Posterior vena cava (tissue), 2 donors: Measurements from ENCODE around the gene KARS1. TPM values are rescaled to one million over a fixed set of nuclear protein-coding genes. Genes with fewer than 3 reads are reported as not detected.

Experiments used
- DNase-seq: peaks from one replicate; pipeline ENCODE4 v3.0.0-alpha.2; 2020; ENCODE audit warnings: low spot score
- intact Hi-C, 2 donors: fragments of 100-400 bp; cut with DNase I; formaldehyde crosslinking; loops; one replicate each; pipeline versions ENCODE4 v1.14.1 to v1.14.2; 2022 to 2023
- long read RNA-seq, 2 donors: library from polyadenylated mRNA; unstranded; transcript quantifications; one replicate each; pipeline ENCODE4 v2.0.0, GENCODE V29; 2020 to 2021
- total RNA-seq, 2 donors: library from RNA; stranded (reverse); fragmentation: NEBNext Ultra II Directional; extraction: Animal tissue kit (Norgen Biotek cat#: 25700); gene quantifications; one replicate each; pipeline ENCODE4 v1.2.1, GENCODE V29; 2021
- donor health status: DM: yes; HTN: yes; CAD: no.
- donor health status: DM: yes; HTN: yes; CAD: no.

KARS1 gene
- total RNA-seq: 10 to 100 TPM; 67.6 to 75.0 TPM
- long read RNA-seq, donor 1, transcript KARS-201 (14 exons, 2,005 nt): major isoform, 22 of 28 reads
- long read RNA-seq, donor 1, partial matches to known transcripts: 4 of 28 reads
- long read RNA-seq, donor 1, other reads (novel, unspliced or antisense): 0 of 28 reads
- long read RNA-seq, donor 2, transcript KARS-202 (15 exons, 2,421 nt): minor isoform, 16 of 214 reads
- long read RNA-seq, donor 2, transcript KARS-201 (14 exons, 2,005 nt): major isoform, 160 of 214 reads
- long read RNA-seq, donor 2, partial matches to known transcripts: 17 of 214 reads
- long read RNA-seq, donor 2, other reads (novel, unspliced or antisense): 21 of 214 reads

GRCh38 chr16:75647492-75648264 lies at the start of gene KARS1, which contains the start of gene TERF2IP:
Gene KARS1, minus strand, starts transcription at chr16:75647665. Its CDS starts 26 bp downstream, at chr16:75647639.
Gene TERF2IP, plus strand, starts transcription at chr16:75647773. Its CDS starts 110 bp downstream, at chr16:75647883.
- intact Hi-C loops: no loop called here

GRCh38 chr16:75695708-75696107 lies 48.2 kb upstream of the KARS1 start:
- no peak for DNase-seq
- intact Hi-C loops: no loop called here

More at GRCh38 chr16:75647492-75648264, at the start of gene KARS1, which contains the start of gene TERF2IP:
- peak; percentile 98 for DNase-seq

- no peak for DNase-seq
- intact Hi-C loops: no loop called here
Observed at GRCh38 chr16:75687361-75687760, 39.9 kb upstream of the KARS1 start.

- intact Hi-C loops: no loop called here
- no peak for DNase-seq
Observed at GRCh38 chr16:75682308-75682707, 34.8 kb upstream of the KARS1 start.

GRCh38 chr16:75679366-75679765 lies 31.9 kb upstream of the KARS1 start:
- DNase-seq: no peak

GRCh38 chr16:75676909-75677308 lies 29.4 kb upstream of the KARS1 start, which contains the start of gene CPHXL2:
Gene CPHXL2, minus strand, starts transcription at chr16:75677009. Its CDS starts 10 bp downstream, at chr16:75676999.
- intact Hi-C loops: no loop called here
- DNase-seq: no peak

More at GRCh38 chr16:75679366-75679765, 31.9 kb upstream of the KARS1 start:
- intact Hi-C loops: no loop called here

GRCh38 chr16:75667503-75667902 lies 20.0 kb upstream of the KARS1 start:
- intact Hi-C loops: no loop called here
- DNase-seq: no peak

GRCh38 chr16:75660726-75661302 lies 13.3 kb upstream of the KARS1 start:
- no peak for DNase-seq
- intact Hi-C loops: no loop called here

GRCh38 chr16:75660321-75660720 lies 12.9 kb upstream of the KARS1 start:
- DNase-seq: no peak
- intact Hi-C loops: no loop called here

GRCh38 chr16:75658175-75658574 lies 10.7 kb upstream of the KARS1 start:
- DNase-seq: no peak
- intact Hi-C loops: loop anchor here in 1 of 2 donors (10.0 kb wide), 1 partner anchor 97 kb away; no protein-coding TSS in a partner anchor

- intact Hi-C loops: loop anchor here in 1 of 2 donors (10.0 kb wide), 1 partner anchor 101 kb away; no protein-coding TSS in a partner anchor
- DNase-seq: no peak
Observed at GRCh38 chr16:75653922-75654321, 6.5 kb upstream of the KARS1 start.

- intact Hi-C loops: no loop called here
- peak; percentile 94 for DNase-seq
Observed at GRCh38 chr16:75648265-75649076, 1.0 kb upstream of the KARS1 start.

GRCh38 chr16:75647112-75647491 lies 363 bp downstream of the KARS1 start:
- DNase-seq: no peak
- intact Hi-C loops: no loop called here

GRCh38 chr16:75644240-75645012 lies 3.0 kb downstream of the KARS1 start:
- intact Hi-C loops: no loop called here
- no peak for DNase-seq

- intact Hi-C loops: no loop called here
- no peak for DNase-seq
Observed at GRCh38 chr16:75640598-75640997, 6.9 kb downstream of the KARS1 start.

GRCh38 chr16:75635036-75635435 lies 12.4 kb downstream of the KARS1 start:
- DNase-seq: no peak
- intact Hi-C loops: no loop called here

- intact Hi-C loops: no loop called here
- DNase-seq: no peak
Observed at GRCh38 chr16:75632857-75633256, 14.6 kb downstream of the KARS1 start.

- no peak for DNase-seq
- intact Hi-C loops: no loop called here
Observed at GRCh38 chr16:75630052-75630451, 17.4 kb downstream of the KARS1 start.
